Body of pancreas (tissue), 4 donors: ENCODE results near the gene CLSTN1.

Experiments
- CTCF ChIP-seq, 7 experiments: fragments of 450-650 bp in 4 of 7; fragments of 200-600 bp in 3 of 7; sonication (generic) in 3 of 7; IDR thresholded peaks; one replicate each; pipeline ENCODE4 v1.5.1; 2016 to 2019; ENCODE audit warnings: antibody characterized with exemption in 7 of 7
- POLR2A ChIP-seq, 3 donors: fragments of 450-650 bp; IDR thresholded peaks; one replicate each; pipeline ENCODE4 v1.6.1; 2016; ENCODE audit warnings: antibody characterized with exemption in 3 of 3, mild to moderate bottlenecking in 2 of 3

- TF ChIP-seq CTCF (IDR thresholded peaks at IDR 0.05), result peak in 1 of 7 experiments; percentile 5
- TF ChIP-seq POLR2A (IDR thresholded peaks at IDR 0.05), result no peak
Measured at GRCh38 chr1:9842781-9843575, 19.2 kb upstream of the CLSTN1 start.
